HepG2 (cell line): ENCODE measurements around the gene KMT2D. TPM values are rescaled to one million over a fixed set of nuclear protein-coding genes. Genes with fewer than 3 reads are reported as not detected.

Experiments
- ATAC-seq: fragments of 200-7000 bp; cut with Tn5 transposase; 3 replicates; pipeline ENCODE4 v1.9.1; 2020; ENCODE audit warnings: mild to moderate bottlenecking, moderate library complexity
- BruUV-seq: library from RNA; stranded (reverse); fragments of 400-500 nt; replicated peaks from 2 replicates; lab custom pipeline; 2021; lab: Mats Ljungman, UMichigan
- CTCF ChIA-PET: fragments of 300-600 bp; formaldehyde crosslinking; extraction: SDS; loops from one replicate; lab custom pipeline; 2021; ENCODE audit warnings: low total read pairs, inconsistent platforms, low intra/inter-chr PET ratio; lab: Yijun Ruan, JAX
- POLR2A ChIA-PET: fragments of 350-600 bp; sonication (Branson Sonifier 250); formaldehyde crosslinking; loops from one replicate; lab custom pipeline; 2020; ENCODE audit warnings: antibody characterized with exemption, inconsistent platforms; lab: Yijun Ruan, JAX
- DNase-seq: peaks from one replicate; pipeline ENCODE4 v3.0.0-alpha.2; 2015; ENCODE audit warnings: low spot score
- FAIRE-seq: peaks from 3 replicates; lab custom pipeline; 2011; peaks lifted over from hg19 to GRCh38; lab: Jason Lieb, UNC
- H2AFZ ChIP-seq: one replicate; pipeline ENCODE4 v1.6.1; 2011; ENCODE audit warnings: low read length, inconsistent platforms
- H3K27ac ChIP-seq: fragments of 300-600 bp; 3 replicates; pipeline ENCODE4 v1.8.0; 2011; ENCODE audit warnings: mixed run types, mild to moderate bottlenecking, mixed read lengths, low read length, inconsistent platforms; ENCODE audit not compliant: insufficient read depth; ENCODE audit errors: extremely low read length
- H3K27me3 ChIP-seq, 2 experiments: fragments of 200-600 bp in 1 of 2; 2 replicates in 1 of 2; 3 replicates in 1 of 2; pipeline versions ENCODE4 v1.6.0 to v1.8.0; 2011; ENCODE audit warnings: low read length in 2 of 2, mild to moderate bottlenecking in 2 of 2, moderate library complexity in 2 of 2, inconsistent platforms in 1 of 2; ENCODE audit not compliant: insufficient read depth in 2 of 2, control insufficient read depth in 1 of 2
- H3K36me3 ChIP-seq, 2 experiments: fragments of 200-600 bp in 1 of 2; replicated peaks in 1 of 2; 2 replicates in 1 of 2; 3 replicates in 1 of 2; pipeline versions ENCODE4 v1.5.1 to v1.8.0; 2011; ENCODE audit warnings: low read length in 2 of 2, inconsistent platforms in 1 of 2; ENCODE audit not compliant: insufficient read depth in 2 of 2, control insufficient read depth in 1 of 2
- H3K4me1 ChIP-seq: 2 replicates; pipeline ENCODE4 v1.5.1; 2012; ENCODE audit warnings: low read length, inconsistent platforms; ENCODE audit not compliant: insufficient read depth
- H3K4me2 ChIP-seq: 2 replicates; pipeline ENCODE4 v1.6.0; 2011; ENCODE audit warnings: low read depth, low read length, inconsistent platforms
- H3K4me3 ChIP-seq, 3 experiments: fragments of 200-600 bp in 1 of 3; sonication (generic), shearing (Covaris generic) in 1 of 3; replicated peaks in 1 of 3; 2 replicates each; pipeline ENCODE4 v1.5.1; 2011 to 2016; ENCODE audit warnings: low read length in 3 of 3, inconsistent platforms in 2 of 3, low read depth in 2 of 3, mild to moderate bottlenecking in 2 of 3, control low read depth in 1 of 3, mixed read lengths in 1 of 3; ENCODE audit not compliant: insufficient read depth in 1 of 3
- H3K79me2 ChIP-seq: one replicate; pipeline ENCODE4 v1.6.1; 2011; ENCODE audit warnings: low read length, inconsistent platforms; ENCODE audit not compliant: insufficient read depth
- H3K9ac ChIP-seq: 2 replicates; pipeline ENCODE4 v1.6.0; 2011; ENCODE audit warnings: mild to moderate bottlenecking, low read depth, low read length, inconsistent platforms; ENCODE audit not compliant: insufficient read depth
- H3K9me3 ChIP-seq: 2 replicates; pipeline ENCODE4 v1.5.1; 2012; ENCODE audit warnings: mild to moderate bottlenecking, low read length
- H4K20me1 ChIP-seq: 2 replicates; pipeline ENCODE4 v1.6.0; 2011; ENCODE audit warnings: inconsistent platforms, mild to moderate bottlenecking, low read length, moderate library complexity; ENCODE audit not compliant: insufficient read depth
- MTA3 ChIP-seq: sonication (generic); formaldehyde crosslinking; IDR thresholded peaks from 2 replicates; pipeline ENCODE4 v1.4.0; 2020; ENCODE audit warnings: missing genetic modification reagents
- TP53 ChIP-seq: sonication (generic); formaldehyde crosslinking; conservative IDR thresholded peaks from 2 replicates; pipeline ENCODE4 v1.4.0; 2020; ENCODE audit warnings: missing genetic modification reagents
- ZNF263 ChIP-seq: sonication (generic); formaldehyde crosslinking; IDR thresholded peaks from 2 replicates; pipeline ENCODE4 v1.4.0; 2020; ENCODE audit warnings: missing genetic modification reagents
- ZNF432 ChIP-seq: sonication (generic); formaldehyde crosslinking; IDR thresholded peaks from 2 replicates; pipeline ENCODE4 v1.5.0; 2020; ENCODE audit warnings: missing genetic modification reagents, mild to moderate bottlenecking, borderline replicate concordance
- in situ Hi-C: cut with HindIII; loops from 2 replicates; pipeline ENCODE4 v1.10.0; 2017; ENCODE audit warnings: low pct_unique_long_range_greater_than_20kb; ENCODE audit not compliant: extremely low pct_ligation_motif_present
- intact Hi-C: fragments of 100-400 bp; cut with micrococcal nuclease; formaldehyde crosslinking; loops from one replicate; pipeline ENCODE4 v1.10.0; 2022; ENCODE audit not compliant: unreplicated experiment
- polyA plus RNA-seq, 8 experiments: library from polyadenylated mRNA; depleted of rRNA in 3 of 8; stranded (reverse) in 7 of 8; unstranded in 1 of 8; fragments of >200 nt; fragmentation: Illumina TruSeq in 4 of 8; extraction: Trizol in 4 of 8; gene quantifications; 2 replicates each; pipeline versions ENCODE4 v1.2.1 to v1.2.3, GENCODE V29; 2011 to 2016; ENCODE audit warnings: low read depth in 4 of 8, missing spikeins in 1 of 8, mixed read lengths in 1 of 8; ENCODE audit not compliant: insufficient read depth in 1 of 8
- total RNA-seq, 5 experiments: library from RNA; depleted of rRNA; stranded (reverse); fragments of >200 nt; fragmentation: Illumina TruSeq; extraction: Trizol; gene quantifications; 2 replicates each; pipeline ENCODE4 v1.2.3, GENCODE V29; 2016; ENCODE audit warnings: low read depth in 1 of 5

The KMT2D gene
- total and polyA plus RNA-seq, 2 of the 13 experiments (the other 11 are each of a cell fraction or from before 2014, with no cell fraction given), result 8.1 to 10.4 TPM

GRCh38 chr12:49012739-49013138, 47.9 kb downstream of the KMT2D start:
- ATAC-seq (no peak), FAIRE-seq (no peak), DNase-seq (no peak)
- intact Hi-C loops, result loop anchor here (5.0 kb wide), 1 partner anchor 50 kb away; the partner anchor contains the start of gene KMT2D
- no peak overlapping the region for H2AFZ ChIP-seq
- H3K4me3 ChIP-seq, result no peak overlapping the region
- no peaks in the 10 kb centered on the region for H3K27me3 ChIP-seq
- peaks cover 0 to 7% of the 10 kb centered on the region in 2 experiments; a peak in 4 of 5 replicates for H3K36me3 ChIP-seq
- H3K9ac ChIP-seq, result no peak overlapping the region
- ChIA-PET CTCF (no interaction called here), POLR2A (interaction anchor here (0.8 kb wide), 1 partner anchor 14 kb away, joined by 3 read pairs; the partner anchor contains the start of gene DDN)
- in situ Hi-C loops, result no loop called here
- BruUV-seq, result no TSS peak
- TF ChIP-seq MTA3 (CRISPR knock-in tag) (no peak), ZNF263 (no peak), ZNF432 (CRISPR knock-in tag) (no peak), TP53 (CRISPR knock-in tag) (no peak)
- no peak overlapping the region for H3K4me2 ChIP-seq
- H4K20me1 ChIP-seq, result no peaks in the 10 kb centered on the region
- peaks cover 5% of the 10 kb centered on the region for H3K79me2 ChIP-seq
- H3K4me1 ChIP-seq, result peaks cover 32% of the 10 kb centered on the region
- no peaks in the 10 kb centered on the region for H3K9me3 ChIP-seq
- H3K27ac ChIP-seq, result no peak overlapping the region

Other genes with a start within 250 kb of the KMT2D start
- 0.29 TPM in 1 of 2 replicates, not detected in the other for gene CACNB3, start 242.3 kb downstream of the KMT2D start, total RNA-seq (2016; rRNA removed; fragmentation: Illumina TruSeq; extraction: Trizol)
- gene CACNB3, start 242.3 kb downstream of the KMT2D start, polyA plus RNA-seq (2011; rRNA removed), result 0.54 and 0.88 TPM in 2 replicates
- gene DDX23, start 208.6 kb downstream of the KMT2D start, total RNA-seq (2016; rRNA removed; fragmentation: Illumina TruSeq; extraction: Trizol), result 81.5 and 90.0 TPM in 2 replicates
- gene DDX23, start 208.6 kb downstream of the KMT2D start, polyA plus RNA-seq (2011; rRNA removed), result 35.7 and 42.2 TPM in 2 replicates
- 1.8 and 2.2 TPM in 2 replicates for gene RND1, start 194.9 kb downstream of the KMT2D start, total RNA-seq (2016; rRNA removed; fragmentation: Illumina TruSeq; extraction: Trizol)
- gene RND1, start 194.9 kb downstream of the KMT2D start, polyA plus RNA-seq (2011; rRNA removed), result 1.9 and 2.8 TPM in 2 replicates
- 6.0 and 15.5 TPM in 2 replicates for gene FKBP11, start 135.3 kb downstream of the KMT2D start, total RNA-seq (2016; rRNA removed; fragmentation: Illumina TruSeq; extraction: Trizol)
- gene FKBP11, start 135.3 kb downstream of the KMT2D start, polyA plus RNA-seq (2011; rRNA removed), result 19.4 and 24.2 TPM in 2 replicates
- 48.4 and 53.8 TPM in 2 replicates for gene ARF3, start 103.3 kb downstream of the KMT2D start, total RNA-seq (2016; rRNA removed; fragmentation: Illumina TruSeq; extraction: Trizol)
- 57.9 and 60.0 TPM in 2 replicates for gene ARF3, start 103.3 kb downstream of the KMT2D start, polyA plus RNA-seq (2011; rRNA removed)
- gene WNT10B, start 89.1 kb downstream of the KMT2D start, total RNA-seq (2016; rRNA removed; fragmentation: Illumina TruSeq; extraction: Trizol), result 0.09 TPM in 1 of 2 replicates, not detected in the other
- gene WNT10B, start 89.1 kb downstream of the KMT2D start, polyA plus RNA-seq (2011; rRNA removed), result 0.05 and 0.12 TPM in 2 replicates
- not detected in 2 replicates for gene WNT1, start 82.5 kb downstream of the KMT2D start, total RNA-seq (2016; rRNA removed; fragmentation: Illumina TruSeq; extraction: Trizol)
- gene WNT1, start 82.5 kb downstream of the KMT2D start, polyA plus RNA-seq (2011; rRNA removed), result not detected in 2 replicates
- 0.51 and 0.53 TPM in 2 replicates for gene DDN, start 61.4 kb downstream of the KMT2D start, total RNA-seq (2016; rRNA removed; fragmentation: Illumina TruSeq; extraction: Trizol)
- 0.24 and 0.33 TPM in 2 replicates for gene DDN, start 61.4 kb downstream of the KMT2D start, polyA plus RNA-seq (2011; rRNA removed)
- 32.8 and 37.6 TPM in 2 replicates for gene PRKAG1, start 42.0 kb downstream of the KMT2D start, total RNA-seq (2016; rRNA removed; fragmentation: Illumina TruSeq; extraction: Trizol)
- gene PRKAG1, start 42.0 kb downstream of the KMT2D start, polyA plus RNA-seq (2011; rRNA removed), result 21.2 and 26.1 TPM in 2 replicates
- 1.4 and 1.6 TPM in 2 replicates for gene RHEBL1, start 9.2 kb upstream of the KMT2D start, total RNA-seq (2016; rRNA removed; fragmentation: Illumina TruSeq; extraction: Trizol)
- gene RHEBL1, start 9.2 kb upstream of the KMT2D start, polyA plus RNA-seq (2011; rRNA removed), result 2.5 and 2.9 TPM in 2 replicates
- gene DHH, start 34.0 kb upstream of the KMT2D start, total RNA-seq (2016; rRNA removed; fragmentation: Illumina TruSeq; extraction: Trizol), result not detected in 2 replicates
- not detected in 2 replicates for gene DHH, start 34.0 kb upstream of the KMT2D start, polyA plus RNA-seq (2011; rRNA removed)
- 7.3 and 12.2 TPM in 2 replicates for gene LMBR1L, start 50.1 kb upstream of the KMT2D start, total RNA-seq (2016; rRNA removed; fragmentation: Illumina TruSeq; extraction: Trizol)
- gene LMBR1L, start 50.1 kb upstream of the KMT2D start, polyA plus RNA-seq (2011; rRNA removed), result 65.9 and 79.6 TPM in 2 replicates
- 1,275 and 1,742 TPM in 2 replicates for gene TUBA1B, start 70.6 kb upstream of the KMT2D start, total RNA-seq (2016; rRNA removed; fragmentation: Illumina TruSeq; extraction: Trizol)
- 1,008 and 1,353 TPM in 2 replicates for gene TUBA1B, start 70.6 kb upstream of the KMT2D start, polyA plus RNA-seq (2011; rRNA removed)
- gene TUBA1A, start 128.3 kb upstream of the KMT2D start, total RNA-seq (2016; rRNA removed; fragmentation: Illumina TruSeq; extraction: Trizol), result 20.7 and 24.4 TPM in 2 replicates
- gene TUBA1A, start 128.3 kb upstream of the KMT2D start, polyA plus RNA-seq (2011; rRNA removed), result 24.8 and 35.5 TPM in 2 replicates
- gene TUBA1C, start 204.3 kb upstream of the KMT2D start, total RNA-seq (2016; rRNA removed; fragmentation: Illumina TruSeq; extraction: Trizol), result 693 and 807 TPM in 2 replicates
- 924 and 1,075 TPM in 2 replicates for gene TUBA1C, start 204.3 kb upstream of the KMT2D start, polyA plus RNA-seq (2011; rRNA removed)
- not detected in 2 replicates for gene PRPH, start 234.4 kb upstream of the KMT2D start, total RNA-seq (2016; rRNA removed; fragmentation: Illumina TruSeq; extraction: Trizol)
- 0.12 and 0.51 TPM in 2 replicates for gene PRPH, start 234.4 kb upstream of the KMT2D start, polyA plus RNA-seq (2011; rRNA removed)